Stimulated activated CD4-positive, alpha-beta T cell treated with anti-CD3 and anti-CD28 coated beads, Interleukin-12 subunit alpha, Interleukin-12 subunit beta, amount 100 ng/mL, for 48 hours (primary cell): ENCODE data around the gene MRPL52.
A peak's percentile ranks its signal among the peaks of the same experiment; 100 is the strongest.
"Not testable (repeated sequence)": the region's sequence is repeated elsewhere in the genome, so short reads cannot be mapped to it uniquely, and the experiment has no call there.

Source experiments
- DNase-seq, 3 donors: peaks; one replicate each; pipeline ENCODE4 v3.0.0-alpha.2; 2020; ENCODE audit warnings: low read depth in 2 of 3, low spot score in 1 of 3

MRPL52 gene

GRCh38 chr14:22829661-22830442, at the start of gene MRPL52:
Gene MRPL52, plus strand, starts transcription at chr14:22829887. Its CDS starts 26 bp downstream, at chr14:22829913.
- peak; percentile 80 to 84 (median 83) for DNase-seq

GRCh38 chr14:22780105-22780679, 49.5 kb upstream of the MRPL52 start:
- DNase-seq, result no peak

- DNase-seq, result no peak
These were observed 48.8 kb upstream of the MRPL52 start for GRCh38 chr14:22780941-22781300.

- DNase-seq, result no peak
These were observed 48.2 kb upstream of the MRPL52 start for GRCh38 chr14:22781301-22781991.

GRCh38 chr14:22786685-22787084, 43.0 kb upstream of the MRPL52 start:
- DNase-seq, result no peak

GRCh38 chr14:22791301-22791700, 38.4 kb upstream of the MRPL52 start:
- DNase-seq, result no peak

- DNase-seq, result no peak
These were observed 37.5 kb upstream of the MRPL52 start for GRCh38 chr14:22792158-22792557.

- DNase-seq, result not testable (repeated sequence)
These were observed 36.1 kb upstream of the MRPL52 start for GRCh38 chr14:22793550-22793949.

- DNase-seq, result no peak
These were observed 35.7 kb upstream of the MRPL52 start for GRCh38 chr14:22793976-22794375.

GRCh38 chr14:22794551-22794951, 35.1 kb upstream of the MRPL52 start:
- no peak for DNase-seq

GRCh38 chr14:22796087-22796707, 33.5 kb upstream of the MRPL52 start:
- DNase-seq, result no peak

GRCh38 chr14:22797017-22797917, 32.4 kb upstream of the MRPL52 start:
- DNase-seq, result no peak

- DNase-seq, result no peak
These were observed 31.2 kb upstream of the MRPL52 start for GRCh38 chr14:22798528-22798927.

- no peak for DNase-seq
These were observed 29.3 kb upstream of the MRPL52 start for GRCh38 chr14:22800346-22800745.

GRCh38 chr14:22801716-22802115, 28.0 kb upstream of the MRPL52 start:
- no peak for DNase-seq

GRCh38 chr14:22802860-22803686, 26.6 kb upstream of the MRPL52 start:
- DNase-seq, result no peak

- DNase-seq, result no peak
These were observed 26.1 kb upstream of the MRPL52 start for GRCh38 chr14:22803687-22803974.

GRCh38 chr14:22805235-22805634, 24.5 kb upstream of the MRPL52 start:
- not testable (repeated sequence) for DNase-seq

- DNase-seq, result no peak
These were observed 22.1 kb upstream of the MRPL52 start for GRCh38 chr14:22807432-22808087.
